SK-N-SH (cell line): ENCODE results near the gene SLC38A3. TPM values are rescaled to one million over a fixed set of nuclear protein-coding genes. Genes with fewer than 3 reads are reported as not detected.

Experiments
- CTCF ChIA-PET: fragments of 300-600, 350-600 bp; formaldehyde crosslinking; extraction: SDS; loops from one replicate; lab custom pipeline; 2021; lab: Yijun Ruan, JAX
- POLR2A ChIA-PET: fragments of 350-600 bp; sonication (Branson Sonifier 250); formaldehyde crosslinking; extraction: SDS; loops from one replicate; lab custom pipeline; 2020; ENCODE audit warnings: antibody characterized with exemption, inconsistent platforms; lab: Yijun Ruan, JAX
- DNase-seq: peaks from one replicate; pipeline ENCODE4 v3.0.0; 2012
- H2AFZ ChIP-seq: fragments of 200-600 bp; sonication (generic); 2 replicates; pipeline ENCODE4 v1.8.1; 2016; ENCODE audit warnings: antibody characterized with exemption, mild to moderate bottlenecking, low read depth
- H3F3A ChIP-seq: fragments of 200-600 bp; sonication (generic); replicated peaks from 2 replicates; pipeline ENCODE3; 2016; ENCODE audit warnings: antibody characterized with exemption, mild to moderate bottlenecking; ENCODE audit not compliant: insufficient read depth
- H3K27ac ChIP-seq, 2 experiments: fragments of 200-500 bp in 1 of 2; fragments of 200-600 bp in 1 of 2; sonication (Bioruptor generic) in 1 of 2; sonication (generic), shearing (Covaris generic) in 1 of 2; 2 replicates each; pipeline versions ENCODE4 v1.5.1 to v1.6.1; 2014 to 2016; ENCODE audit warnings: low read depth in 2 of 2, inconsistent platforms in 1 of 2, low read length in 1 of 2, mild to moderate bottlenecking in 1 of 2, mixed read lengths in 1 of 2
- H3K27me3 ChIP-seq: fragments of 200-600 bp; sonication (generic), shearing (Covaris generic); 2 replicates; pipeline ENCODE4 v1.6.1; 2016; ENCODE audit warnings: mixed run types; ENCODE audit not compliant: insufficient read depth
- H3K36me3 ChIP-seq, 2 experiments: fragments of 200-500 bp in 1 of 2; fragments of 200-600 bp in 1 of 2; sonication (Bioruptor generic) in 1 of 2; sonication (generic) in 1 of 2; replicated peaks in 1 of 2; 2 replicates each; pipeline versions ENCODE3 to v1.5.1; 2014 to 2016; ENCODE audit warnings: low read length in 1 of 2, mild to moderate bottlenecking in 1 of 2; ENCODE audit not compliant: insufficient read depth in 2 of 2, control insufficient read depth in 1 of 2
- H3K4me1 ChIP-seq, 2 experiments: fragments of 200-500 bp in 1 of 2; fragments of 200-600 bp in 1 of 2; sonication (Bioruptor generic) in 1 of 2; sonication (generic), shearing (Covaris generic) in 1 of 2; 2 replicates each; pipeline versions ENCODE4 v1.5.1 to v1.6.1; 2014 to 2016; ENCODE audit warnings: low read depth in 1 of 2, low read length in 1 of 2, mixed run types in 1 of 2; ENCODE audit not compliant: insufficient read depth in 2 of 2, control insufficient read depth in 1 of 2
- H3K4me2 ChIP-seq: fragments of 200-600 bp; sonication (generic), shearing (Covaris generic); 2 replicates; pipeline ENCODE4 v1.6.1; 2017; ENCODE audit warnings: mixed run types
- H3K4me3 ChIP-seq, 2 experiments: fragments of 200-500 bp in 1 of 2; fragments of 200-600 bp in 1 of 2; sonication (Bioruptor generic) in 1 of 2; sonication (generic), shearing (Covaris generic) in 1 of 2; 2 replicates each; pipeline versions ENCODE4 v1.5.1 to v1.8.1; 2014 to 2016; ENCODE audit warnings: low read depth in 2 of 2, inconsistent platforms in 1 of 2, low read length in 1 of 2, mild to moderate bottlenecking in 1 of 2, mixed read lengths in 1 of 2, moderate library complexity in 1 of 2
- H3K79me2 ChIP-seq: fragments of 200-600 bp; sonication (generic); 2 replicates; pipeline ENCODE4 v1.8.1; 2017; ENCODE audit warnings: mild to moderate bottlenecking; ENCODE audit not compliant: insufficient read depth
- H3K9ac ChIP-seq: fragments of 200-600 bp; sonication (generic); 2 replicates; pipeline ENCODE4 v1.6.1; 2017; ENCODE audit warnings: mixed run types
- H3K9me2 ChIP-seq: fragments of 200-600 bp; sonication (generic); 2 replicates; pipeline ENCODE4 v1.6.1; 2017; ENCODE audit warnings: mixed run types
- H3K9me3 ChIP-seq: fragments of 200-600 bp; sonication (generic); 2 replicates; pipeline ENCODE4 v1.6.1; 2017; ENCODE audit warnings: mixed run types, mild to moderate bottlenecking, moderate library complexity
- H4K20me1 ChIP-seq: fragments of 200-600 bp; sonication (generic); 2 replicates; pipeline ENCODE4 v1.6.1; 2017; ENCODE audit warnings: mild to moderate bottlenecking, mixed run types; ENCODE audit not compliant: insufficient read depth
- CHD2 ChIP-seq: fragments of 150-350 bp; IDR thresholded peaks from 2 replicates; pipeline ENCODE4 v1.6.1; 2018; ENCODE audit warnings: low read length; ENCODE audit not compliant: partially characterized antibody
- GATA2 ChIP-seq: sonication (generic); formaldehyde crosslinking; IDR thresholded peaks from 2 replicates; pipeline ENCODE4 v1.5.0; 2020; ENCODE audit warnings: mild to moderate bottlenecking, missing genetic modification reagents
- MXI1 ChIP-seq: IDR thresholded peaks from 2 replicates; pipeline ENCODE4 v1.6.1; 2012; ENCODE audit warnings: mild to moderate bottlenecking, low read depth, low read length, improper control_type of control experiment
- NRF1 ChIP-seq: IDR thresholded peaks from 2 replicates; pipeline ENCODE4 v1.6.1; 2012; ENCODE audit warnings: low read depth, mild to moderate bottlenecking, low read length
- RAD21 ChIP-seq: IDR thresholded peaks from 2 replicates; pipeline ENCODE4 v1.6.1; 2012; ENCODE audit warnings: mild to moderate bottlenecking, low read length
- RCOR1 ChIP-seq: fragments of 150-350 bp; IDR thresholded peaks from 2 replicates; pipeline ENCODE4 v1.6.1; 2017; ENCODE audit warnings: antibody characterized with exemption, low read length
- SMC3 ChIP-seq: IDR thresholded peaks from 2 replicates; pipeline ENCODE4 v1.6.1; 2012; ENCODE audit warnings: low read depth, low read length, improper control_type of control experiment
- TAF1 ChIP-seq: IDR thresholded peaks from 2 replicates; pipeline ENCODE4 v1.6.1; 2012; ENCODE audit warnings: low read depth, mild to moderate bottlenecking, low read length, moderate library complexity, borderline replicate concordance
- TCF12 ChIP-seq: IDR thresholded peaks from 2 replicates; pipeline ENCODE4 v1.4.0; 2012
- WGBS: methylation state at CpG from one replicate; pipeline ENCODE4 v1.1.6; 2017; ENCODE audit warnings: low lambda C conversion rate; 5-methylcytosine and 5-hydroxymethylcytosine counted together
- polyA plus RNA-seq, 3 experiments: library from polyadenylated mRNA; depleted of rRNA; stranded (reverse); fragments of >200 nt; gene quantifications; 2 replicates each; pipeline ENCODE4 v1.2.3, GENCODE V29; 2012
- TF ChIP-seq, protein P1 (sequence below): IDR thresholded peaks from 2 replicates; pipeline ENCODE4 v1.6.1; 2012; ENCODE audit warnings: mild to moderate bottlenecking, low read depth, low read length, moderate library complexity
- TF ChIP-seq, protein P2 (sequence below): fragments of 200-600 bp; sonication (generic); IDR thresholded peaks from 2 replicates; pipeline ENCODE4 v1.6.1; 2017; ENCODE audit warnings: antibody characterized with exemption, mild to moderate bottlenecking, moderate library complexity

SLC38A3 gene
- polyA plus RNA-seq, 1 of the 3 experiments (the other 2 are of a cell fraction): 0.84 TPM

GRCh38 chr3:50245251-50245745 lies 40.2 kb downstream of the SLC38A3 start:
- WGBS: 92% methylated on average over 16 of the region's 16 CpGs
- CTCF ChIA-PET: interaction anchor here (0.7 to 61.6 kb wide), 7 partner anchors 13 to 78 kb away, joined by 3 to 1375 read pairs (median 3); partner anchors contain the start of genes GNAI2 and GNAT1
- H3K36me3 ChIP-seq: peaks cover 0 to 14% of the 10 kb centered on the region in 2 experiments
- POLR2A ChIA-PET: no interaction called here
- H3K9ac ChIP-seq: peak overlapping the region; percentile 55; the same call in 1 of the 2 replicates
- H3K4me1 ChIP-seq: peaks cover 35 to 36% of the 10 kb centered on the region in 2 experiments; a peak in 3 of 4 replicates
- no peaks in the 10 kb centered on the region for H3K27me3 ChIP-seq
- H3K4me2 ChIP-seq: peak overlapping the region; percentile 73
- TF ChIP-seq, protein P1, sequence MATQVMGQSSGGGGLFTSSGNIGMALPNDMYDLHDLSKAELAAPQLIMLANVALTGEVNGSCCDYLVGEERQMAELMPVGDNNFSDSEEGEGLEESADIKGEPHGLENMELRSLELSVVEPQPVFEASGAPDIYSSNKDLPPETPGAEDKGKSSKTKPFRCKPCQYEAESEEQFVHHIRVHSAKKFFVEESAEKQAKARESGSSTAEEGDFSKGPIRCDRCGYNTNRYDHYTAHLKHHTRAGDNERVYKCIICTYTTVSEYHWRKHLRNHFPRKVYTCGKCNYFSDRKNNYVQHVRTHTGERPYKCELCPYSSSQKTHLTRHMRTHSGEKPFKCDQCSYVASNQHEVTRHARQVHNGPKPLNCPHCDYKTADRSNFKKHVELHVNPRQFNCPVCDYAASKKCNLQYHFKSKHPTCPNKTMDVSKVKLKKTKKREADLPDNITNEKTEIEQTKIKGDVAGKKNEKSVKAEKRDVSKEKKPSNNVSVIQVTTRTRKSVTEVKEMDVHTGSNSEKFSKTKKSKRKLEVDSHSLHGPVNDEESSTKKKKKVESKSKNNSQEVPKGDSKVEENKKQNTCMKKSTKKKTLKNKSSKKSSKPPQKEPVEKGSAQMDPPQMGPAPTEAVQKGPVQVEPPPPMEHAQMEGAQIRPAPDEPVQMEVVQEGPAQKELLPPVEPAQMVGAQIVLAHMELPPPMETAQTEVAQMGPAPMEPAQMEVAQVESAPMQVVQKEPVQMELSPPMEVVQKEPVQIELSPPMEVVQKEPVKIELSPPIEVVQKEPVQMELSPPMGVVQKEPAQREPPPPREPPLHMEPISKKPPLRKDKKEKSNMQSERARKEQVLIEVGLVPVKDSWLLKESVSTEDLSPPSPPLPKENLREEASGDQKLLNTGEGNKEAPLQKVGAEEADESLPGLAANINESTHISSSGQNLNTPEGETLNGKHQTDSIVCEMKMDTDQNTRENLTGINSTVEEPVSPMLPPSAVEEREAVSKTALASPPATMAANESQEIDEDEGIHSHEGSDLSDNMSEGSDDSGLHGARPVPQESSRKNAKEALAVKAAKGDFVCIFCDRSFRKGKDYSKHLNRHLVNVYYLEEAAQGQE: no peak
- no peak for TF ChIP-seq RCOR1
- no peak for TF ChIP-seq NRF1
- peaks cover 91% of the 10 kb centered on the region for H4K20me1 ChIP-seq
- DNase-seq: no peak
- no peak overlapping the region; a peak in 1 of 4 replicates for H3K4me3 ChIP-seq
- H3F3A ChIP-seq: peaks cover 43% of the 10 kb centered on the region
- peaks cover 100% of the 10 kb centered on the region for H3K79me2 ChIP-seq
- peak overlapping the region; percentile 72 to 89 for H3K27ac ChIP-seq
- no peaks in the 10 kb centered on the region for H3K9me3 ChIP-seq
- no peaks in the 10 kb centered on the region for H3K9me2 ChIP-seq
- no peak overlapping the region for H2AFZ ChIP-seq

DNA sequence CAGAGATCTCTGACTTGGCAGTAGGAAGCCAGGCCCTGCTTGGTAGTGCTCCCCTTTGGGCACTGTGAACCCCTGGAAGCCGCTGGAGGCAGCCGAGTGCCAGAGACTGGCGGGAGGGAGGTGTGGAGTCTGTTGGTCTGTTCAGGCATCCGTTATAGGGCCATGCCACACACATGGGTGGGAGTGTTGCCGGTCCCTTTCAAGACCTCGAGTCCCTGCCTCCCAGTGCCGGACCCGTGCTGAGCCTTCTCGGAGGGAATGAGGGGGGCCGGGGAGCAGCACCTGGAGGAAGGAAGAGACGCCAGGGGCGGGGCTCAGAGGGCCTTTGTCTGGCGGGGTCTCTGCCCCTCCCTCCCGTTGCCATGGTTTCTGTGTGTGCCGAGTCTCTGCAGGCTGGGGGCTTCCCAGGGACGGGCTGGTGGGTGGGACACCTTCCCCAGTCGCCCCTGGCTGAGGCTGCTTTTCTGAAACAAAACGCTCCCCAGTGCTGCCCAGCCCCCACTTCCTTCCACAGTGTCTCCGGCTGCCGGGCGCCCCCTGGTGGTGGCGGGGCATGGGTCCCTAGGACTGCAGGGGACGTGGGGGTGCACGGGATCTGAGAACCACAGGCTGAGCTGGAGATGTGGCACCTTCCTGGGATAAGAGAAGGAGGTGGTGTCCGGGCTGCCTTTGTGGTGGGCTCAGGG lies 40.9 kb downstream of the SLC38A3 start:
- POLR2A ChIA-PET: interaction anchor here (1.0 to 1.5 kb wide), 4 partner anchors 10 to 64 kb away, joined by 3 to 4 read pairs (median 4); partner anchors contain the start of gene GNAI2
- Histone ChIP-seq H3F3A (peaks cover 43% of the 10 kb centered on the region), H3K36me3 (peaks cover 0 to 15% of the 10 kb centered on the region in 2 experiments), H3K27me3 (no peaks in the 10 kb centered on the region), H3K4me2 (peak overlapping the region; percentile 73), H3K4me1 (peaks cover 35 to 36% of the 10 kb centered on the region in 2 experiments; a peak in 3 of 4 replicates), H3K27ac (peak overlapping the region; percentile 72 to 89), H3K9me3 (no peaks in the 10 kb centered on the region), H2AFZ (no peak overlapping the region), H3K79me2 (peaks cover 100% of the 10 kb centered on the region), H3K9ac (peak overlapping the region; percentile 55; the same call in 1 of the 2 replicates), H3K9me2 (no peaks in the 10 kb centered on the region), H3K4me3 (peak overlapping the region; percentile 46 to 57), H4K20me1 (peaks cover 91% of the 10 kb centered on the region)
- TF ChIP-seq TAF1 (no peak), GATA2 (CRISPR knock-in tag) (no peak), CHD2 (peak; percentile 94), SMC3 (peak; percentile 90), MXI1 (peak; percentile 28; the same call in 1 of the 2 replicates), TCF12 (peak; percentile 19; the same call in 1 of the 2 replicates), RAD21 (peak; percentile 73)
- TF ChIP-seq, protein P2, sequence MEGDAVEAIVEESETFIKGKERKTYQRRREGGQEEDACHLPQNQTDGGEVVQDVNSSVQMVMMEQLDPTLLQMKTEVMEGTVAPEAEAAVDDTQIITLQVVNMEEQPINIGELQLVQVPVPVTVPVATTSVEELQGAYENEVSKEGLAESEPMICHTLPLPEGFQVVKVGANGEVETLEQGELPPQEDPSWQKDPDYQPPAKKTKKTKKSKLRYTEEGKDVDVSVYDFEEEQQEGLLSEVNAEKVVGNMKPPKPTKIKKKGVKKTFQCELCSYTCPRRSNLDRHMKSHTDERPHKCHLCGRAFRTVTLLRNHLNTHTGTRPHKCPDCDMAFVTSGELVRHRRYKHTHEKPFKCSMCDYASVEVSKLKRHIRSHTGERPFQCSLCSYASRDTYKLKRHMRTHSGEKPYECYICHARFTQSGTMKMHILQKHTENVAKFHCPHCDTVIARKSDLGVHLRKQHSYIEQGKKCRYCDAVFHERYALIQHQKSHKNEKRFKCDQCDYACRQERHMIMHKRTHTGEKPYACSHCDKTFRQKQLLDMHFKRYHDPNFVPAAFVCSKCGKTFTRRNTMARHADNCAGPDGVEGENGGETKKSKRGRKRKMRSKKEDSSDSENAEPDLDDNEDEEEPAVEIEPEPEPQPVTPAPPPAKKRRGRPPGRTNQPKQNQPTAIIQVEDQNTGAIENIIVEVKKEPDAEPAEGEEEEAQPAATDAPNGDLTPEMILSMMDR: peak; percentile 97
- CTCF ChIA-PET: interaction anchor here (0.6 to 61.6 kb wide), 31 partner anchors 12 to 370 kb away, joined by 3 to 1375 read pairs (median 4); partner anchors contain the start of genes GNAI2, GNAT1, IFRD2 and SLC38A3
- peak; percentile 95 for DNase-seq
- 6% methylated on average over 14 of the region's 25 CpGs for WGBS
